CD4-positive, CD25-positive, alpha-beta regulatory T cell (primary cell): ENCODE results near the gene ZFAND2B. TPM values are rescaled to one million over a fixed set of nuclear protein-coding genes. Genes with fewer than 3 reads are reported as not detected.
"Not testable (repeated sequence)": the region's sequence is repeated elsewhere in the genome, so short reads cannot be mapped to it uniquely, and the experiment has no call there.

Experiments
- ATAC-seq, 2 donors: fragments of 150-1000 bp; cut with Tn5 transposase; one replicate each; pipeline ENCODE4 v1.10.0; 2021; ENCODE audit warnings: low read depth in 2 of 2, moderate number of reproducible peaks in 2 of 2, moderate library complexity in 1 of 2
- DNase-seq, 3 donors: peaks; one replicate each; pipeline versions ENCODE4 v3.0.0 to v3.0.0-alpha.2; 2012 to 2022; ENCODE audit warnings: mixed read lengths in 1 of 3
- H3K27ac ChIP-seq: one replicate; pipeline ENCODE4 v1.7.0; 2013; ENCODE audit warnings: mild to moderate bottlenecking, low read length; ENCODE audit not compliant: insufficient read depth, poor library complexity, severe bottlenecking
- H3K27me3 ChIP-seq: one replicate; pipeline ENCODE4 v1.7.0; 2013; ENCODE audit warnings: low read length; ENCODE audit not compliant: control insufficient read depth, insufficient read depth
- H3K36me3 ChIP-seq: one replicate; pipeline ENCODE4 v1.7.0; 2013; ENCODE audit warnings: mild to moderate bottlenecking, low read length, moderate library complexity; ENCODE audit not compliant: control insufficient read depth, insufficient read depth
- H3K4me1 ChIP-seq: 2 replicates; pipeline ENCODE4 v1.7.0; 2013; ENCODE audit warnings: mild to moderate bottlenecking, low read length; ENCODE audit not compliant: insufficient read depth, control insufficient read depth, poor library complexity, severe bottlenecking
- H3K4me3 ChIP-seq: one replicate; pipeline ENCODE4 v1.7.0; 2013; ENCODE audit warnings: low read depth, mild to moderate bottlenecking, low read length, moderate library complexity
- H3K9me3 ChIP-seq, 2 experiments: 1 replicate in 1 of 2; 2 replicates in 1 of 2; pipeline ENCODE4 v1.7.0; 2013; ENCODE audit warnings: low read length in 2 of 2, mild to moderate bottlenecking in 1 of 2, moderate library complexity in 1 of 2; ENCODE audit not compliant: control insufficient read depth in 2 of 2
- H3K27ac Mint-ChIP-seq, 3 donors: one replicate each; pipeline ENCODE4 v1.8.0; 2020 to 2022; ENCODE audit warnings: mild to moderate bottlenecking in 3 of 3, mixed read lengths in 3 of 3, moderate library complexity in 2 of 3
- H3K27me3 Mint-ChIP-seq: one replicate; pipeline ENCODE4 v1.8.0; 2022; ENCODE audit warnings: mild to moderate bottlenecking, mixed read lengths
- H3K36me3 Mint-ChIP-seq: one replicate; pipeline ENCODE4 v1.8.0; 2020; ENCODE audit warnings: mixed read lengths
- H3K4me1 Mint-ChIP-seq, 4 donors: one replicate each; pipeline ENCODE4 v1.8.0; 2020 to 2022; ENCODE audit warnings: mixed read lengths in 4 of 4, mild to moderate bottlenecking in 1 of 4
- H3K4me3 Mint-ChIP-seq, 4 donors: one replicate each; pipeline ENCODE4 v1.8.0; 2020 to 2022; ENCODE audit warnings: mild to moderate bottlenecking in 4 of 4, mixed read lengths in 4 of 4, moderate library complexity in 3 of 4
- H3K9me3 Mint-ChIP-seq, 7 donors: one replicate each; pipeline ENCODE4 v1.8.0; 2020 to 2022; ENCODE audit warnings: mixed read lengths in 7 of 7, mild to moderate bottlenecking in 3 of 7, moderate library complexity in 2 of 7
- polyA plus RNA-seq, 4 donors: library from polyadenylated mRNA; unstranded; fragments of 300-500 nt; fragmentation: Illumina TruSeq; gene quantifications; one replicate each; pipeline ENCODE4 v1.2.3, GENCODE V29; 2021
- total RNA-seq: library from RNA; stranded (reverse); gene quantifications from one replicate; pipeline ENCODE4 v1.2.3, GENCODE V29; 2022

Gene ZFAND2B
- total and polyA plus RNA-seq, 5 donors from 2014 or later = 54.4 to 72.1 (median 65.5) TPM

GRCh38 chr2:219201331-219201730 lies 5.3 kb upstream of the ZFAND2B start:
- H3K9me3 Mint-ChIP-seq, H3K27me3 ChIP-seq, H3K4me3 Mint-ChIP-seq, H3K36me3 ChIP-seq, H3K27ac Mint-ChIP-seq, DNase-seq, H3K27ac ChIP-seq, H3K36me3 Mint-ChIP-seq, H3K9me3 ChIP-seq, H3K4me1 ChIP-seq, H3K4me3 ChIP-seq, ATAC-seq: not testable (repeated sequence)
- peaks cover 4 to 19% (median 7%) of the 10 kb centered on the region in 4 donors for H3K4me1 Mint-ChIP-seq
- peaks cover 15% of the 10 kb centered on the region for H3K27me3 Mint-ChIP-seq

- no peak overlapping the region for H3K4me3 ChIP-seq
- Mint-ChIP-seq H3K27ac (peak overlapping the region in 1 of 3 donors; percentile 26), H3K4me3 (peak overlapping the region in 3 of 4 donors; percentile 77 to 95 (median 93)), H3K36me3 (no peaks in the 10 kb centered on the region), H3K9me3 (peaks cover 0 to 2% (median 0%) of the 10 kb centered on the region in 7 donors), H3K4me1 (peaks cover 6 to 32% (median 13%) of the 10 kb centered on the region in 4 donors), H3K27me3 (peaks cover 6% of the 10 kb centered on the region)
- H3K27me3 ChIP-seq = no peaks in the 10 kb centered on the region
- no peak overlapping the region for H3K27ac ChIP-seq
- DNase-seq (no peak), ATAC-seq (no peak)
- H3K4me1 ChIP-seq = peaks cover 15% of the 10 kb centered on the region
- no peaks in the 10 kb centered on the region for H3K9me3 ChIP-seq
- peaks cover 16% of the 10 kb centered on the region for H3K36me3 ChIP-seq
Measured at GRCh38 chr2:219204425-219205164, 2.0 kb upstream of the ZFAND2B start.

- no peak for ATAC-seq
- Histone ChIP-seq H3K27me3 (no peaks in the 10 kb centered on the region), H3K4me1 (peaks cover 15% of the 10 kb centered on the region), H3K36me3 (peaks cover 16% of the 10 kb centered on the region), H3K4me3 (no peak overlapping the region), H3K27ac (no peak overlapping the region), H3K9me3 (no peaks in the 10 kb centered on the region)
- H3K9me3 Mint-ChIP-seq = peaks cover 0 to 2% (median 0%) of the 10 kb centered on the region in 7 donors
- peak overlapping the region in 3 of 4 donors; percentile 77 to 95 (median 93) for H3K4me3 Mint-ChIP-seq
- H3K4me1 Mint-ChIP-seq = peaks cover 6 to 36% (median 13%) of the 10 kb centered on the region in 4 donors
- H3K27ac Mint-ChIP-seq = peak overlapping the region in 1 of 3 donors; percentile 26
- no peaks in the 10 kb centered on the region for H3K36me3 Mint-ChIP-seq
- H3K27me3 Mint-ChIP-seq = peaks cover 4% of the 10 kb centered on the region
- DNase-seq = no peak
Measured at GRCh38 chr2:219205165-219205538, 1.4 kb upstream of the ZFAND2B start.

GRCh38 chr2:219205981-219206327 lies 628 bp upstream of the ZFAND2B start:
- Histone ChIP-seq H3K36me3 (peaks cover 16% of the 10 kb centered on the region), H3K9me3 (no peaks in the 10 kb centered on the region), H3K27me3 (no peaks in the 10 kb centered on the region), H3K27ac (peak overlapping the region; percentile 92), H3K4me3 (peak overlapping the region; percentile 81), H3K4me1 (peaks cover 19% of the 10 kb centered on the region)
- peaks cover 4% of the 10 kb centered on the region for H3K27me3 Mint-ChIP-seq
- peaks cover 6 to 33% (median 14%) of the 10 kb centered on the region in 4 donors for H3K4me1 Mint-ChIP-seq
- peak overlapping the region; percentile 79 to 99 (median 96) for H3K27ac Mint-ChIP-seq
- no peak for DNase-seq
- H3K36me3 Mint-ChIP-seq = no peaks in the 10 kb centered on the region
- peak overlapping the region; percentile 93 to 99 (median 96) for H3K4me3 Mint-ChIP-seq
- H3K9me3 Mint-ChIP-seq = peaks cover 0 to 2% (median 0%) of the 10 kb centered on the region in 7 donors
- ATAC-seq = no peak

- Histone ChIP-seq H3K27ac (peak overlapping the region; percentile 92), H3K36me3 (peaks cover 16% of the 10 kb centered on the region), H3K27me3 (no peaks in the 10 kb centered on the region), H3K4me3 (peak overlapping the region; percentile 74), H3K9me3 (no peaks in the 10 kb centered on the region), H3K4me1 (peaks cover 26% of the 10 kb centered on the region)
- Mint-ChIP-seq H3K4me1 (peaks cover 6 to 41% (median 18%) of the 10 kb centered on the region in 4 donors), H3K36me3 (no peaks in the 10 kb centered on the region), H3K9me3 (peaks cover 0 to 2% (median 0%) of the 10 kb centered on the region in 7 donors), H3K4me3 (peak overlapping the region; percentile 93 to 99 (median 96)), H3K27me3 (peaks cover 4% of the 10 kb centered on the region), H3K27ac (peak overlapping the region; percentile 43 to 79 (median 65))
- DNase-seq (no peak), ATAC-seq (no peak)
Measured at GRCh38 chr2:219207134-219207883, 727 bp downstream of the ZFAND2B start.

- Mint-ChIP-seq H3K4me1 (peaks cover 6 to 41% (median 18%) of the 10 kb centered on the region in 4 donors), H3K27me3 (peaks cover 4% of the 10 kb centered on the region), H3K9me3 (no peaks in the 10 kb centered on the region), H3K4me3 (peak overlapping the region; percentile 78 to 96 (median 94)), H3K27ac (peak overlapping the region; percentile 79 to 91 (median 81)), H3K36me3 (no peaks in the 10 kb centered on the region)
- Histone ChIP-seq H3K4me1 (peaks cover 26% of the 10 kb centered on the region), H3K9me3 (no peaks in the 10 kb centered on the region), H3K4me3 (peak overlapping the region; percentile 74), H3K27ac (no peak overlapping the region), H3K27me3 (no peaks in the 10 kb centered on the region), H3K36me3 (peaks cover 16% of the 10 kb centered on the region)
- no peak for ATAC-seq
- no peak for DNase-seq
Measured at GRCh38 chr2:219207884-219208740, 1.5 kb downstream of the ZFAND2B start.
